ENCODE results near the gene AKAP5.

DNA sequence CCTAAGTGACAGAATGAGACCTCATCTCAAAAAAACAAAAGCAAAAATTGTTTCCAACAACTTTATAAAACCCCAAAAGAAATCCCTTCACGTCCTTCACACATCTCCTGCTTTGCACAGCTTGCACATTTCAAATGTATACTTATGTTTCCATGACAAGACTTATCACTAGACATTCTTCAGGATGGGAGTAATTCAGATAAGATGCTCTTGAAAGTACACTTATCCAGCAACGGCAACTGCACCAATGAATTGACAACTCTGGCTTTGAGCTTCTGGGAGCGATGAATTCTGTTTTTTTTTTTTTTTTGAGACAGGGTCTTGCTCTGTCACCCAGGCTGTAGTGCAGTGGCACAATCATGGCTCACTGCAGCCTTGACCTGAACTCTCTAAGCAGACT lies 30.8 kb upstream of the AKAP5 start:
- TF ChIP-seq, protein P1, sequence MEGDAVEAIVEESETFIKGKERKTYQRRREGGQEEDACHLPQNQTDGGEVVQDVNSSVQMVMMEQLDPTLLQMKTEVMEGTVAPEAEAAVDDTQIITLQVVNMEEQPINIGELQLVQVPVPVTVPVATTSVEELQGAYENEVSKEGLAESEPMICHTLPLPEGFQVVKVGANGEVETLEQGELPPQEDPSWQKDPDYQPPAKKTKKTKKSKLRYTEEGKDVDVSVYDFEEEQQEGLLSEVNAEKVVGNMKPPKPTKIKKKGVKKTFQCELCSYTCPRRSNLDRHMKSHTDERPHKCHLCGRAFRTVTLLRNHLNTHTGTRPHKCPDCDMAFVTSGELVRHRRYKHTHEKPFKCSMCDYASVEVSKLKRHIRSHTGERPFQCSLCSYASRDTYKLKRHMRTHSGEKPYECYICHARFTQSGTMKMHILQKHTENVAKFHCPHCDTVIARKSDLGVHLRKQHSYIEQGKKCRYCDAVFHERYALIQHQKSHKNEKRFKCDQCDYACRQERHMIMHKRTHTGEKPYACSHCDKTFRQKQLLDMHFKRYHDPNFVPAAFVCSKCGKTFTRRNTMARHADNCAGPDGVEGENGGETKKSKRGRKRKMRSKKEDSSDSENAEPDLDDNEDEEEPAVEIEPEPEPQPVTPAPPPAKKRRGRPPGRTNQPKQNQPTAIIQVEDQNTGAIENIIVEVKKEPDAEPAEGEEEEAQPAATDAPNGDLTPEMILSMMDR (IDR thresholded peaks at IDR 0.05; ENCODE audit: low read length): no peak
- no peak for TF ChIP-seq EZH2 (IDR thresholded peaks at IDR 0.05; ENCODE audit: borderline replicate concordance, low read length)

Measured in OCI-LY1 (cell line).